Left ventricle myocardium inferior (tissue), 1 donor: ENCODE measurements around the gene KLKB1. TPM values are rescaled to one million over a fixed set of nuclear protein-coding genes. Genes with fewer than 3 reads are reported as not detected.

ENCODE experiments used
- DNase-seq: peaks from one replicate; pipeline ENCODE4 v3.0.0-alpha.2; 2020
- H3K27ac ChIP-seq: fragments of 200-600 bp; replicated peaks from 2 replicates; pipeline ENCODE4 v1.8.0; 2021
- H3K27me3 ChIP-seq: fragments of 200-600 bp; 2 replicates; pipeline ENCODE4 v1.8.0; 2021; ENCODE audit warnings: low read depth
- H3K36me3 ChIP-seq: fragments of 200-600 bp; 2 replicates; pipeline ENCODE4 v1.8.0; 2021
- H3K4me1 ChIP-seq: fragments of 200-600 bp; 2 replicates; pipeline ENCODE4 v1.8.0; 2021
- H3K4me3 ChIP-seq: fragments of 200-600 bp; 2 replicates; pipeline ENCODE4 v1.8.0; 2021; ENCODE audit warnings: mild to moderate bottlenecking, moderate library complexity
- H3K9me3 ChIP-seq: fragments of 200-600 bp; replicated peaks from 2 replicates; pipeline ENCODE4 v1.8.0; 2021
- intact Hi-C: fragments of 100-400 bp; cut with micrococcal nuclease; formaldehyde crosslinking; loops from one replicate; pipeline ENCODE4 v1.11.0; 2022
- total RNA-seq: library from RNA; stranded (reverse); fragmentation: NEBNext Ultra II Directional; extraction: Animal tissue kit (Norgen Biotek cat#: 25700); gene quantifications from one replicate; pipeline ENCODE4 v1.2.1, GENCODE V29; 2021
- TF ChIP-seq, protein P1 (sequence below): fragments of 200-600 bp; IDR thresholded peaks from 2 replicates; pipeline ENCODE4 v1.8.0; 2021; ENCODE audit warnings: antibody characterized with exemption, mild to moderate bottlenecking, borderline replicate concordance
- donor health status: DM: no; HTN: yes; CAD: no; lungs with severe emphysema.

KLKB1 gene
- total RNA-seq, 1 donor from 2014 or later = 0.74 TPM

DNA sequence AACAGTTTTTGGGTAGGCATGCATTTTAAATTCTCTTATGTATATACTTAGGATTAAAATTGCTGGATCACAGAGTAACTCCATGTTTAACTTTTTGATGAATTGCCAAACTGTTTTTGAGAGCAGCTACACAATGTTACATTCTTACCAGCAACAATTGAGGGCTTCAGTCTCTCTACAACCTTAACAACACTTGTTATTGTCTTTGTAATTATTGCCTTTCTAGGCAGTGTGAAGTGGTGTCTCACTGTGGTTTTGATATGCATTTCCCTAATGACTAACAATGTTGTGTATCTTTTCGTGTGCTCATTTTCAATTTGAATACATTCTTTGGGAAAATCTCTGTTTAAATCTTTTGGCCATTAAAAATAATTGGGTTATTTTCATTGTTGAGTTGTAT lies 21.3 kb downstream of the KLKB1 start:
- intact Hi-C loops = no loop called here
- Histone ChIP-seq H3K36me3 (no peaks in the 10 kb centered on the region), H3K27ac (no peak overlapping the region), H3K9me3 (no peaks in the 10 kb centered on the region), H3K27me3 (no peaks in the 10 kb centered on the region), H3K4me1 (no peaks in the 10 kb centered on the region), H3K4me3 (no peak overlapping the region)
- TF ChIP-seq, protein P1, sequence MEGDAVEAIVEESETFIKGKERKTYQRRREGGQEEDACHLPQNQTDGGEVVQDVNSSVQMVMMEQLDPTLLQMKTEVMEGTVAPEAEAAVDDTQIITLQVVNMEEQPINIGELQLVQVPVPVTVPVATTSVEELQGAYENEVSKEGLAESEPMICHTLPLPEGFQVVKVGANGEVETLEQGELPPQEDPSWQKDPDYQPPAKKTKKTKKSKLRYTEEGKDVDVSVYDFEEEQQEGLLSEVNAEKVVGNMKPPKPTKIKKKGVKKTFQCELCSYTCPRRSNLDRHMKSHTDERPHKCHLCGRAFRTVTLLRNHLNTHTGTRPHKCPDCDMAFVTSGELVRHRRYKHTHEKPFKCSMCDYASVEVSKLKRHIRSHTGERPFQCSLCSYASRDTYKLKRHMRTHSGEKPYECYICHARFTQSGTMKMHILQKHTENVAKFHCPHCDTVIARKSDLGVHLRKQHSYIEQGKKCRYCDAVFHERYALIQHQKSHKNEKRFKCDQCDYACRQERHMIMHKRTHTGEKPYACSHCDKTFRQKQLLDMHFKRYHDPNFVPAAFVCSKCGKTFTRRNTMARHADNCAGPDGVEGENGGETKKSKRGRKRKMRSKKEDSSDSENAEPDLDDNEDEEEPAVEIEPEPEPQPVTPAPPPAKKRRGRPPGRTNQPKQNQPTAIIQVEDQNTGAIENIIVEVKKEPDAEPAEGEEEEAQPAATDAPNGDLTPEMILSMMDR = no peak
- DNase-seq = no peak

- no peaks in the 10 kb centered on the region for H3K4me1 ChIP-seq
- DNase-seq = no peak
- H3K27ac ChIP-seq = no peak overlapping the region
- no peak overlapping the region for H3K4me3 ChIP-seq
- intact Hi-C loops = no loop called here
- H3K36me3 ChIP-seq = no peaks in the 10 kb centered on the region
- TF ChIP-seq, protein P1 = no peak
- no peaks in the 10 kb centered on the region for H3K27me3 ChIP-seq
- H3K9me3 ChIP-seq = no peaks in the 10 kb centered on the region
Observed at GRCh38 chr4:186249785-186250754, 22.8 kb downstream of the KLKB1 start.

GRCh38 chr4:186250760-186251159 lies 23.5 kb downstream of the KLKB1 start:
- H3K27ac ChIP-seq = no peak overlapping the region
- no peaks in the 10 kb centered on the region for H3K4me1 ChIP-seq
- DNase-seq = no peak
- H3K4me3 ChIP-seq = no peak overlapping the region
- TF ChIP-seq, protein P1 = no peak
- H3K36me3 ChIP-seq = no peaks in the 10 kb centered on the region
- intact Hi-C loops = no loop called here
- H3K9me3 ChIP-seq = no peaks in the 10 kb centered on the region
- H3K27me3 ChIP-seq = no peaks in the 10 kb centered on the region

GRCh38 chr4:186255122-186255521 lies 27.8 kb downstream of the KLKB1 start:
- Histone ChIP-seq H3K36me3 (no peaks in the 10 kb centered on the region), H3K9me3 (no peaks in the 10 kb centered on the region)

DNA sequence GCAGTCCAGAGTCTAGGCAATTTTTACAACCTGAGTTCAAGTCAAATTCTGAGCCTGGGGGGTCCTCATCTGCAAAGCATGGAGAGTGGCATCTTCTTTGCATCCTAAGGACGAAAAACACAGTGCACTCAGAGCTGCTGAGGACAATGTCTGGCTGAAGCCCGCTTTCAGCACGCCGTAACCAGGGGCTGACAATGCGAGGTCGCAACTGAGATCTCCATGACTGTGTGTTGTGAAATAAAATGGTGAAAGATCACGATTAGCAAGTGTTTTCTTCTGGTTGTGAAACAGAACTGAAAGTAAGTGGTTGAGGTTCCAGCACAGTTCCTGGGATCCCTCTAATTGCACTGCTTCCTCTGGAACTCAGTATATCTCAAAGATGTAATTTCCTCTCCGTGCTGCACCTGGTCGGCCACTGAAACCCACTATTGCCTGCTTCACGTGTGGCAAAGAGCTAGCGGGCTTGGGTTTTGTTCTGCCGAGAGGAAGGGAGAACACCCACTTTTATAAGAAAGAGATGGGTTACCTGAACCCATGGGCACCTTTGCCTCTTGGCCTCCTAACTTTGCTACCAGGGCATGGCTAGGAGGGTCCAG lies 31.0 kb downstream of the KLKB1 start:
- Histone ChIP-seq H3K4me1 (no peaks in the 10 kb centered on the region), H3K4me3 (no peak overlapping the region), H3K27me3 (no peaks in the 10 kb centered on the region), H3K9me3 (no peaks in the 10 kb centered on the region), H3K27ac (no peak overlapping the region), H3K36me3 (no peaks in the 10 kb centered on the region)
- intact Hi-C loops = no loop called here
- DNase-seq = no peak
- TF ChIP-seq, protein P1 = no peak

More at GRCh38 chr4:186255122-186255521, 27.8 kb downstream of the KLKB1 start:
- H3K27me3 ChIP-seq = no peaks in the 10 kb centered on the region
- H3K4me3 ChIP-seq = no peak overlapping the region
- no peaks in the 10 kb centered on the region for H3K4me1 ChIP-seq
- intact Hi-C loops = no loop called here
- no peak for DNase-seq
- no peak overlapping the region for H3K27ac ChIP-seq
- TF ChIP-seq, protein P1 = no peak
